K562 (cell line): ENCODE results near the gene MIDN. TPM values are rescaled to one million over a fixed set of nuclear protein-coding genes. Genes with fewer than 3 reads are reported as not detected.

ENCODE experiments used
- ATAC-seq: fragments of 200-7000 bp; cut with Tn5 transposase; 3 replicates; pipeline ENCODE4 v1.9.1; 2020; ENCODE audit warnings: moderate library complexity
- BruUV-seq: library from RNA; stranded (reverse); fragments of 400-500 nt; replicated peaks from 2 replicates; lab custom pipeline; 2021; lab: Mats Ljungman, UMichigan
- CTCF ChIA-PET: fragments of 300-600 bp; formaldehyde crosslinking; extraction: SDS; loops from one replicate; lab custom pipeline; 2021; ENCODE audit warnings: low intra/inter-chr PET ratio; lab: Yijun Ruan, JAX
- POLR2A ChIA-PET: fragments of 300-600, 350-650 bp; sonication (Branson Sonifier 250); formaldehyde crosslinking; extraction: SDS; loops from one replicate; lab custom pipeline; 2021; ENCODE audit warnings: antibody characterized with exemption, inconsistent platforms; lab: Yijun Ruan, JAX
- DNase-seq, 4 experiments: peaks; one replicate each; pipeline versions ENCODE4 v3.0.0 to v3.0.0-alpha.2; 2011 to 2018; ENCODE audit warnings: low spot score in 3 of 4, mixed read lengths in 3 of 4; ENCODE audit errors: extremely low read depth in 1 of 4
- FAIRE-seq: peaks from 2 replicates; lab custom pipeline; 2011; peaks lifted over from hg19 to GRCh38; lab: Jason Lieb, UNC
- H2AFZ ChIP-seq: 2 replicates; pipeline ENCODE4 v1.6.0; 2011; ENCODE audit warnings: low read depth, low read length, control low read depth, inconsistent platforms
- H3K27ac ChIP-seq: fragments of 200-600 bp; 3 replicates; pipeline ENCODE4 v1.8.0; 2011; ENCODE audit warnings: low read depth, mild to moderate bottlenecking, control low read depth, inconsistent platforms, low read length, moderate library complexity, mixed read lengths; ENCODE audit errors: extremely low read depth
- H3K27me3 ChIP-seq, 2 experiments: fragments of 300-600 bp in 1 of 2; 2 replicates in 1 of 2; 3 replicates in 1 of 2; pipeline versions ENCODE4 v1.6.0 to v1.8.0; 2011; ENCODE audit warnings: inconsistent platforms in 2 of 2, low read length in 2 of 2, mild to moderate bottlenecking in 1 of 2, mixed read lengths in 1 of 2, moderate library complexity in 1 of 2; ENCODE audit not compliant: control insufficient read depth in 2 of 2, insufficient read depth in 2 of 2
- H3K36me3 ChIP-seq: fragments of 300-600 bp; 3 replicates; pipeline ENCODE4 v1.8.0; 2011; ENCODE audit warnings: mild to moderate bottlenecking, low read length, inconsistent platforms; ENCODE audit not compliant: control insufficient read depth, insufficient read depth
- H3K4me1 ChIP-seq, 2 experiments: fragments of 200-600 bp in 1 of 2; replicated peaks in 1 of 2; 2 replicates in 1 of 2; 3 replicates in 1 of 2; pipeline versions ENCODE4 v1.5.1 to v1.8.0; 2011; ENCODE audit warnings: inconsistent platforms in 2 of 2, low read length in 2 of 2, mild to moderate bottlenecking in 1 of 2, mixed read lengths in 1 of 2, moderate library complexity in 1 of 2; ENCODE audit not compliant: control insufficient read depth in 2 of 2, insufficient read depth in 2 of 2
- H3K4me2 ChIP-seq: 2 replicates; pipeline ENCODE4 v1.6.1; 2011; ENCODE audit warnings: low read length, control low read depth, inconsistent platforms, mixed read lengths; ENCODE audit not compliant: insufficient read depth
- H3K4me3 ChIP-seq: fragments of 200-600 bp; sonication (generic), shearing (Covaris generic); 2 replicates; pipeline ENCODE4 v1.5.1; 2016; ENCODE audit warnings: control low read depth, inconsistent platforms
- H3K79me2 ChIP-seq: fragments of 200-600 bp; 3 replicates; pipeline ENCODE4 v1.8.0; 2011; ENCODE audit warnings: low read length, inconsistent platforms; ENCODE audit not compliant: control insufficient read depth, insufficient read depth
- H3K9ac ChIP-seq, 2 experiments: 2 replicates each; pipeline versions ENCODE4 v1.6.0 to v1.6.1; 2011; ENCODE audit warnings: low read depth in 2 of 2, low read length in 2 of 2, control low read depth in 1 of 2, inconsistent platforms in 1 of 2, mild to moderate bottlenecking in 1 of 2, mixed read lengths in 1 of 2; ENCODE audit not compliant: insufficient read depth in 1 of 2
- H3K9me1 ChIP-seq: one replicate; pipeline ENCODE4 v1.6.0; 2011; ENCODE audit warnings: inconsistent platforms, mild to moderate bottlenecking, low read length, moderate library complexity; ENCODE audit not compliant: control insufficient read depth, insufficient read depth
- H3K9me3 ChIP-seq: replicated peaks from 2 replicates; pipeline ENCODE4 v1.5.1; 2011; ENCODE audit warnings: low read depth, low read length, inconsistent platforms; ENCODE audit not compliant: control insufficient read depth, insufficient read depth
- H4K20me1 ChIP-seq: replicated peaks from 2 replicates; pipeline ENCODE4 v1.6.1; 2011; ENCODE audit warnings: low read length, inconsistent platforms, mixed read lengths; ENCODE audit not compliant: control insufficient read depth, insufficient read depth
- C11orf30 ChIP-seq: fragments of 450-650 bp; IDR thresholded peaks from 2 replicates; pipeline ENCODE4 v1.6.1; 2016; ENCODE audit warnings: low read depth, mild to moderate bottlenecking
- CHD1 ChIP-seq: fragments of 200-600 bp; sonication (generic); IDR thresholded peaks from one replicate; pipeline ENCODE4 v1.6.1; 2012; ENCODE audit warnings: mild to moderate bottlenecking, moderate library complexity, low read length, inconsistent platforms
- ELF1 ChIP-seq: fragments of 200-800 bp; sonication (Bioruptor generic); IDR thresholded peaks from 2 replicates; pipeline ENCODE4 v1.6.1; 2016; ENCODE audit warnings: missing genetic modification characterization, missing compliant biosample characterization
- ETS1 ChIP-seq: conservative IDR thresholded peaks from 2 replicates; pipeline ENCODE4 v1.6.1; 2011; ENCODE audit warnings: low read depth, mild to moderate bottlenecking, low read length; ENCODE audit not compliant: control insufficient read depth
- ETV5 ChIP-seq: sonication (generic); formaldehyde crosslinking; IDR thresholded peaks from 2 replicates; pipeline ENCODE4 v1.4.0; 2020; ENCODE audit warnings: low read depth, mild to moderate bottlenecking, missing genetic modification reagents
- GATA2 ChIP-seq: sonication (generic); formaldehyde crosslinking; IDR thresholded peaks from 2 replicates; pipeline ENCODE4 v1.4.0; 2020; ENCODE audit warnings: mild to moderate bottlenecking, missing genetic modification reagents
- HMGXB4 ChIP-seq: sonication (generic); formaldehyde crosslinking; IDR thresholded peaks from 2 replicates; pipeline ENCODE4 v1.8.1; 2023; ENCODE audit warnings: mild to moderate bottlenecking, missing genetic modification reagents
- KDM1A ChIP-seq, 2 experiments: fragments of 450-650 bp; IDR thresholded peaks; 2 replicates each; pipeline ENCODE4 v1.6.1; 2016; ENCODE audit warnings: mild to moderate bottlenecking in 2 of 2
- MAZ ChIP-seq, 2 experiments: fragments of 450-650 bp in 1 of 2; sonication (generic) in 1 of 2; formaldehyde crosslinking; IDR thresholded peaks in 1 of 2; conservative IDR thresholded peaks in 1 of 2; 2 replicates each; pipeline versions ENCODE4 v1.4.0 to v1.5.0; 2020; ENCODE audit warnings: mild to moderate bottlenecking in 1 of 2, missing genetic modification reagents in 1 of 2
- NFATC3 ChIP-seq: fragments of 450-650 bp; IDR thresholded peaks from 2 replicates; pipeline ENCODE4 v1.6.1; 2017; ENCODE audit warnings: mild to moderate bottlenecking
- PCBP1 ChIP-seq: fragments of 200-400 bp; formaldehyde crosslinking; IDR thresholded peaks from 2 replicates; pipeline ENCODE4 v1.6.1; 2018; ENCODE audit warnings: mild to moderate bottlenecking, low read depth, low read length; ENCODE audit not compliant: poor library complexity, severe bottlenecking
- POLR2B ChIP-seq: fragments of 450-650 bp; IDR thresholded peaks from 2 replicates; pipeline ENCODE4 v1.6.1; 2018; ENCODE audit warnings: low read depth; ENCODE audit not compliant: partially characterized antibody
- SRSF1 ChIP-seq: fragments of 200-400 bp; formaldehyde crosslinking; IDR thresholded peaks from 2 replicates; pipeline ENCODE4 v1.6.1; 2017; ENCODE audit warnings: mild to moderate bottlenecking, low read depth, low read length, moderate library complexity
- TFAP4 ChIP-seq: sonication (generic); formaldehyde crosslinking; IDR thresholded peaks from 2 replicates; pipeline ENCODE4 v1.8.0; 2022; ENCODE audit warnings: missing genetic modification reagents, mild to moderate bottlenecking, moderate library complexity, borderline replicate concordance
- ZBTB17 ChIP-seq: fragments of 450-650 bp; formaldehyde crosslinking; IDR thresholded peaks from 2 replicates; pipeline ENCODE4 v1.4.0; 2020; ENCODE audit warnings: mild to moderate bottlenecking
- ZBTB7A ChIP-seq: IDR thresholded peaks from 2 replicates; pipeline ENCODE4 v1.6.1; 2011; ENCODE audit warnings: low read depth, mild to moderate bottlenecking, low read length, moderate library complexity, borderline replicate concordance; ENCODE audit not compliant: control insufficient read depth
- ZNF175 ChIP-seq: fragments of 200-800 bp; sonication (Bioruptor generic); IDR thresholded peaks from 2 replicates; pipeline ENCODE4 v1.6.1; 2016; ENCODE audit warnings: low read depth, mild to moderate bottlenecking, missing genetic modification characterization, missing compliant biosample characterization
- ZNF384 ChIP-seq: IDR thresholded peaks from 2 replicates; pipeline ENCODE4 v1.6.1; 2012; ENCODE audit warnings: low read depth, low read length, improper control_type of control experiment
- WGBS: fragments of 100-300 bp; shearing (Covaris generic); methylation state at CpG from one replicate; pipeline ENCODE4 v1.1.6; 2016; ENCODE audit warnings: low coverage, mixed read lengths; ENCODE audit not compliant: insufficient coverage; ENCODE audit errors: missing lambda C conversion rate; 5-methylcytosine and 5-hydroxymethylcytosine counted together
- in situ Hi-C: fragments of 300-500 bp; cut with MboI; formaldehyde crosslinking; loops from 4 replicates; pipeline ENCODE4 v1.15.0; 2018; ENCODE audit warnings: inconsistent platforms, mixed read lengths
- intact Hi-C: fragments of 100-400 bp; cut with micrococcal nuclease; formaldehyde crosslinking; loops from 2 replicates; pipeline ENCODE4 v1.14.2; 2022
- polyA plus RNA-seq, 8 experiments: library from polyadenylated mRNA; depleted of rRNA in 4 of 8; stranded (reverse) in 5 of 8; unstranded in 3 of 8; fragments of >200 nt; fragmentation: Nextera tagmentation in 2 of 8; fragmentation: Illumina TruSeq in 1 of 8; extraction: Ambion mirVana in 2 of 8; extraction: Trizol in 1 of 8; gene quantifications; 2 replicates each; pipeline versions ENCODE4 v1.2.1 to v1.2.3, GENCODE V29; 2011 to 2014; ENCODE audit warnings: inconsistent platforms in 1 of 8, missing spikeins in 1 of 8
- total RNA-seq, 7 experiments: library from RNA; depleted of rRNA in 6 of 7; stranded (reverse); fragments of >200 nt in 6 of 7; fragmentation: Illumina TruSeq in 2 of 7; extraction: Trizol in 2 of 7; gene quantifications; 2 replicates each; pipeline versions ENCODE4 v1.2.1 to v1.2.3, GENCODE V29; 2011 to 2021; ENCODE audit warnings: low replicate concordance in 1 of 7

MIDN gene
- total and polyA plus RNA-seq, 9 of the 15 experiments (the other 6 are each of a cell fraction or from before 2014, with no cell fraction given) = 0.17 to 120 (median 10.1) TPM

GRCh38 chr19:1252221-1252820, 3.9 kb downstream of the MIDN start:
- POLR2A ChIA-PET = interaction anchor here (0.9 to 7.8 kb wide), 4 partner anchors 8 to 17 kb away, joined by 3 to 88 read pairs (median 10); partner anchors contain the start of gene CIRBP
- no peaks in the 10 kb centered on the region for H3K9me3 ChIP-seq
- H3K4me2 ChIP-seq = peak overlapping the region; percentile 84
- peaks cover 22 to 96% of the 10 kb centered on the region in 2 experiments for H3K4me1 ChIP-seq
- H3K27me3 ChIP-seq = no peaks in the 10 kb centered on the region
- peak overlapping the region; percentile 93 for H3K4me3 ChIP-seq
- H3K27ac ChIP-seq = peak overlapping the region; percentile 82
- ATAC-seq (no peak), FAIRE-seq (peak; percentile 67), DNase-seq (peak in 1 of 4 experiments; percentile 70)
- no peak overlapping the region for H2AFZ ChIP-seq
- in situ Hi-C loops = no loop called here
- H3K79me2 ChIP-seq = peaks cover 67% of the 10 kb centered on the region
- no peaks in the 10 kb centered on the region for H3K9me1 ChIP-seq
- peaks cover 60% of the 10 kb centered on the region; the same call in 2 of the 3 replicates for H3K36me3 ChIP-seq
- intact Hi-C loops = no loop called here
- H3K9ac ChIP-seq = peak overlapping the region; percentile 79 to 96
- CTCF ChIA-PET = interaction anchor here (0.6 to 1.3 kb wide), 2 partner anchors 14 to 407 kb away, joined by 3 to 5 read pairs; no protein-coding TSS in a partner anchor
- 0 out of 2 replicates have a peak, but pooled peaks cover 4% of the 10 kb centered on the region for H4K20me1 ChIP-seq
- 1% methylated on average over 16 of the region's 30 CpGs for WGBS
- no TSS peak for BruUV-seq
- TF ChIP-seq ZNF175 (CRISPR knock-in tag) (0 out of 2 replicates have a peak, but pooled peaks have one; percentile 8), ETS1 (0 out of 2 replicates have a peak, but pooled peaks have one; percentile 2), NFATC3 (no peak), KDM1A (IDR thresholded peaks at IDR 0.05) (peak in 1 of 2 experiments; percentile 80; a peak in 1 of 4 replicates), ZBTB17 (no peak), TFAP4 (0 out of 2 replicates have a peak, but pooled peaks have one; percentile 12), C11orf30 (no peak), HMGXB4 (CRISPR knock-in tag) (no peak), ZBTB7A (peak; percentile 51; the same call in 1 of the 2 replicates), GATA2 (CRISPR knock-in tag) (no peak), ETV5 (CRISPR knock-in tag) (no peak), SRSF1 (no peak), ZNF384 (peak; percentile 40; the same call in 1 of the 2 replicates), CHD1 (peak; percentile 68), PCBP1 (peak; percentile 21), ELF1 (0 out of 2 replicates have a peak, but pooled peaks have one; percentile 14), MAZ (CRISPR knock-in tag; conservative IDR thresholded peaks at IDR 0.05 in 1 of 2, IDR thresholded peaks at IDR 0.05 in 1 of 2) (peak in 1 of 2 experiments; percentile 30; a peak in 1 of 4 replicates), POLR2B (no peak)
